HG02870 (cell line): Measurements from ENCODE around the gene SAP30BP.
"Not testable (repeated sequence)": the region's sequence is repeated elsewhere in the genome, so short reads cannot be mapped to it uniquely, and the experiment has no call there.

Experiments
- ATAC-seq: cut with Tn5 transposase; IDR thresholded peaks from one replicate; pipeline ENCODE4 v1.9.1; 2021; ENCODE audit warnings: mild to moderate bottlenecking, moderate library complexity; ENCODE audit not compliant: unreplicated experiment

Gene SAP30BP

GRCh38 chr17:75633486-75634375, 33.4 kb upstream of the SAP30BP start:
- ATAC-seq, result no peak

- ATAC-seq, result no peak
Observed at GRCh38 chr17:75634376-75634740, 32.8 kb upstream of the SAP30BP start.

GRCh38 chr17:75634754-75635609, 32.2 kb upstream of the SAP30BP start:
- ATAC-seq, result no peak

GRCh38 chr17:75635610-75636202, 31.4 kb upstream of the SAP30BP start:
- no peak for ATAC-seq

- ATAC-seq, result no peak
Observed at GRCh38 chr17:75636381-75637142, 30.6 kb upstream of the SAP30BP start.

GRCh38 chr17:75637143-75637538, 30.0 kb upstream of the SAP30BP start:
- no peak for ATAC-seq

- no peak for ATAC-seq
Observed at GRCh38 chr17:75637551-75637950, 29.6 kb upstream of the SAP30BP start.

GRCh38 chr17:75638039-75638438, 29.1 kb upstream of the SAP30BP start:
- not testable (repeated sequence) for ATAC-seq

- no peak for ATAC-seq
Observed at GRCh38 chr17:75638893-75639292, 28.2 kb upstream of the SAP30BP start.

- no peak for ATAC-seq
Observed at GRCh38 chr17:75639327-75639726, 27.8 kb upstream of the SAP30BP start.

- no peak for ATAC-seq
Observed at GRCh38 chr17:75639771-75640555, 27.2 kb upstream of the SAP30BP start.

- no peak for ATAC-seq
Observed at GRCh38 chr17:75640556-75641119, 26.5 kb upstream of the SAP30BP start.

GRCh38 chr17:75641343-75641742, 25.8 kb upstream of the SAP30BP start:
- no peak for ATAC-seq

GRCh38 chr17:75642182-75642783, 24.9 kb upstream of the SAP30BP start:
- no peak for ATAC-seq

GRCh38 chr17:75642784-75643642, 24.1 kb upstream of the SAP30BP start:
- ATAC-seq, result no peak

- no peak for ATAC-seq
Observed at GRCh38 chr17:75643643-75644017, 23.5 kb upstream of the SAP30BP start.

GRCh38 chr17:75645501-75645888, 21.6 kb upstream of the SAP30BP start:
- no peak for ATAC-seq

- no peak for ATAC-seq
Observed at GRCh38 chr17:75645889-75646637, 21.1 kb upstream of the SAP30BP start.
